ENCODE data around the gene YPEL4. TPM values are rescaled to one million over a fixed set of nuclear protein-coding genes. Genes with fewer than 3 reads are reported as not detected.
"Not testable (repeated sequence)": the region's sequence is repeated elsewhere in the genome, so short reads cannot be mapped to it uniquely, and the experiment has no call there.

Gene YPEL4
- total RNA-seq = 0.25 and 0.48 TPM in 2 replicates

GRCh38 chr11:57649826-57650738, at the start of gene YPEL4:
Gene YPEL4, minus strand, starts transcription at chr11:57649912. Its CDS starts 2,805 bp downstream, at chr11:57647107.
- intact Hi-C loops (cut with micrococcal nuclease) = loop anchor here (1.0 kb wide), 1 partner anchor 7 kb away; the partner anchor contains the start of gene CLP1

GRCh38 chr11:57698843-57699365, 49.2 kb upstream of the YPEL4 start:
- intact Hi-C loops (cut with micrococcal nuclease) = no loop called here

DNA sequence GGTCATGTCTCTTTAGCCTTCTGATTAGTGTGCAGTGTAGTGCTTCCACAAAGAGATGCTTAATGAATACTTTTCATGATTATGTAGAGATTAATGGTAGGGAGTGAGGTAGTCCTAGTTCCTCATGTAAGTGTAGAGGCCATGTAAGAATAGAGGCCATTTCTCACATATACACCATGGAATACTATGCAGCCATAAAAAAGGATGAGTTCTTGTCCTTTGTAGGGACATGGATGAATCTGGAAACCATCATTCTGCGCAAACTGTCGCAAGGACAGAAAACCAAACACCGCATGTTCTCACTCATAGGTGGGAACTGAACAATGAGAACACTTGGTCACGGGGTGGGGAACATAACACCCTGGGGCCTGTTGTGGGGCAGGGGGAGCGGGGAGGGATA, 40.8 kb upstream of the YPEL4 start:
- intact Hi-C loops (cut with micrococcal nuclease) = not testable (repeated sequence)

- intact Hi-C loops (cut with micrococcal nuclease) = no loop called here
Observed at GRCh38 chr11:57681168-57681567, 31.5 kb upstream of the YPEL4 start.

- intact Hi-C loops (cut with micrococcal nuclease) = no loop called here
Observed at GRCh38 chr11:57680552-57680874, 30.8 kb upstream of the YPEL4 start.

- intact Hi-C loops (cut with micrococcal nuclease) = no loop called here
Observed at GRCh38 chr11:57679396-57679795, 29.7 kb upstream of the YPEL4 start.

DNA sequence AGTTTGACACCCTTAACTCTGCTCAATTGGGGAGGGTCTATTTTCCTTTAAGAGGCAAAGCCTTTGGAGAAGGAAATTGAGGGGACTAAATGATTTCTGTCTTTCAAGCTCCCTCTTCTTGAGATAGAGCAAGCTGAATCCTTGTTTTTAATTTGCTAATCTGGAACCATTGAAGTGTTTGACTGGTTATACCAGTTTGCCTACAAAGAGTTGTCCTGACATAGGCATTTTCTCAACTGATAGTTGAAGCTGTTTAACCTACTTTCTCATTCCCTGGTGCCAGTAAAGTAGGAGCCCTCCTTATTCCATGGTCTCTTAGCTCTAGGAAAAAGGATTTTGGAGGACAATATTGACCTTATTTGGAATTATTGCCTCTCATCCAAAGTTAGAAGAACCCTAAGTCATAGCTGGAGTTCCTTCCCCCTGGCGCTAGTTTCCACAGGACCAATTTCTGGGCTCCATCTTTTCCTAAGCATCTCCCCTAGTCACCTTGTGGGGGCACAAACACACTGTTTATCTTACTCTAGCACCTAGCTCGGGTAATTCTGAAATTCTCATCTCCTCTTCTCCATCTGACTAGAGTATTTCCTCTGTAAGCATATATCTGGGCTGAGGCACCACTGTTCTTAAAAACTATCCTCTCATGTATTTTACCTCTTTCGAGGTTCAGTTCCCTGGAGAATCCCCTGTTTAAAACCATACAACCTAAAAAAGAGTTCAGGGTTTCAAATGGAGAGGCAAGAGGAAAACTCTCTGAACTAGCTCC, 25.6 kb upstream of the YPEL4 start:
- intact Hi-C loops (cut with micrococcal nuclease) = no loop called here

DNA sequence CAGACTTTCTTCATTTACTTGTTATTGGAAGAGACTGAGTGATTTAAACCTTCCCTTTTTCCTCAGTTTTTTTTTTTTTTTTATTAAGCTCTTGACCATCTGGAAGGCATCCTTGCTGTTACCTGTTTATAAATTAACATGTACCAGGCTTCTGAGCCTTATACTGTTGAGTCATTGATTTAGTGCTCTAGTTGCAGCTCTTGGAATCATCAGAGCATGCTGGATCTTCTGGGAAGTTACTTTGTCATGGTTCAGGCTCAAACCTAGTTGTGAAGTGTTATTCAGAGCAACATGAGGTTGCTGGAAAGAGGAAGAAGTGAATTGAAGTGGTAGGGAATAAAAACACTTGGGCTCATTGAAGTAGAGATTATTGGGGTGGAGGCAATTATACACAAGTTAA, 24.5 kb upstream of the YPEL4 start:
- intact Hi-C loops (cut with micrococcal nuclease) = no loop called here

- intact Hi-C loops (cut with micrococcal nuclease) = loop anchor here (5.0 to 10.0 kb wide), 2 partner anchors 856 to 1474 kb away; partner anchors contain the start of gene FAM111A
Observed at GRCh38 chr11:57668434-57668782, 18.7 kb upstream of the YPEL4 start.

GRCh38 chr11:57667736-57668433, 18.2 kb upstream of the YPEL4 start, which contains the start of gene ZDHHC5:
Gene ZDHHC5, plus strand, starts transcription at chr11:57668114. Its CDS starts 4,977 bp downstream, at chr11:57673091.
- intact Hi-C loops (cut with micrococcal nuclease) = loop anchor here (1.0 to 10.0 kb wide), 12 partner anchors 11 to 1474 kb away; partner anchors contain the start of genes CLP1, FAM111A, MED19 and SELENOH

- intact Hi-C loops (cut with micrococcal nuclease) = loop anchor here (1.0 to 10.0 kb wide), 12 partner anchors 10 to 1475 kb away; partner anchors contain the start of genes CLP1, FAM111A, MED19 and SELENOH
Observed at GRCh38 chr11:57667117-57667735, 17.5 kb upstream of the YPEL4 start.

GRCh38 chr11:57663975-57664374, 14.3 kb upstream of the YPEL4 start:
- intact Hi-C loops (cut with micrococcal nuclease) = loop anchor here (10.0 kb wide), 1 partner anchor 861 kb away; no protein-coding TSS in a partner anchor

DNA sequence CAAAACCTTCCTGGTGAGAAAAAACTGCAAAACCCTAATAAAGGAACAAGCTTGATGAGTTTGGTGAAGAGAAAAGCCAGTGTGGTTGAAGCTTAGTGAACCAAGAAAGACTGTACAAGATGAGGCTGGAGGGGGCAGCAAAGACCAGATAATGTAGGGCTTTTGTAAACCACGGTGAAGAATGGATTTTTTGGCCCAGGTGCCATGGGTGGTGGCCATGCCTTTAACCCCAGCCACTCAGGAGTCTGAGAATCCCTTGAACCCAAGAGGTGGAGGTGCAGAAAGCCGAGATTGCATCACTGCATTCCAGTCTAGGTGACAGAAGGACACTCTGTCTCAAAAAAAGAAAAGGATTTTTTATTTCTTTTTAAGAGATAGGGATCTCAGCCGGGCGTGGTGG, 13.2 kb upstream of the YPEL4 start:
- intact Hi-C loops (cut with micrococcal nuclease) = loop anchor here (10.0 kb wide), 1 partner anchor 862 kb away; no protein-coding TSS in a partner anchor

GRCh38 chr11:57659669-57660068, 10.0 kb upstream of the YPEL4 start:
- intact Hi-C loops (cut with micrococcal nuclease) = loop anchor here (10.0 kb wide), 1 partner anchor 865 kb away; no protein-coding TSS in a partner anchor

- intact Hi-C loops (cut with micrococcal nuclease) = no loop called here
Observed at GRCh38 chr11:57658023-57658361, 8.3 kb upstream of the YPEL4 start.

- intact Hi-C loops (cut with micrococcal nuclease) = loop anchor here (1.0 kb wide), 8 partner anchors 8 to 1959 kb away; partner anchors contain the start of genes MED19, SELENOH, TIMM10 and TMX2
Observed at GRCh38 chr11:57657194-57658022, 7.7 kb upstream of the YPEL4 start, which contains the start of gene CLP1. Gene CLP1, plus strand, starts transcription at chr11:57657762. Its CDS starts 1,715 bp downstream, at chr11:57659477.

GRCh38 chr11:57656885-57657193, 7.1 kb upstream of the YPEL4 start:
- intact Hi-C loops (cut with micrococcal nuclease) = loop anchor here (1.0 kb wide), 8 partner anchors 8 to 1959 kb away; partner anchors contain the start of genes MED19, SELENOH, TIMM10 and TMX2

GRCh38 chr11:57653163-57653562, 3.5 kb upstream of the YPEL4 start:
- intact Hi-C loops (cut with micrococcal nuclease) = loop anchor here (2.0 kb wide), 1 partner anchor 14 kb away; no protein-coding TSS in a partner anchor

GRCh38 chr11:57652662-57653061, 3.0 kb upstream of the YPEL4 start:
- intact Hi-C loops (cut with micrococcal nuclease) = loop anchor here (2.0 kb wide), 1 partner anchor 14 kb away; no protein-coding TSS in a partner anchor

Data from T-helper 2 cell treated with Interferon-gamma antibody and Interleukin-4, amounts not matched to agents 100 ng/mL and 5 ng/mL, for 36 hours (primary cell).